ENCODE data around the gene EIF4B.
"Not testable (repeated sequence)": the region's sequence is repeated elsewhere in the genome, so short reads cannot be mapped to it uniquely, and the experiment has no call there.

The EIF4B gene

DNA sequence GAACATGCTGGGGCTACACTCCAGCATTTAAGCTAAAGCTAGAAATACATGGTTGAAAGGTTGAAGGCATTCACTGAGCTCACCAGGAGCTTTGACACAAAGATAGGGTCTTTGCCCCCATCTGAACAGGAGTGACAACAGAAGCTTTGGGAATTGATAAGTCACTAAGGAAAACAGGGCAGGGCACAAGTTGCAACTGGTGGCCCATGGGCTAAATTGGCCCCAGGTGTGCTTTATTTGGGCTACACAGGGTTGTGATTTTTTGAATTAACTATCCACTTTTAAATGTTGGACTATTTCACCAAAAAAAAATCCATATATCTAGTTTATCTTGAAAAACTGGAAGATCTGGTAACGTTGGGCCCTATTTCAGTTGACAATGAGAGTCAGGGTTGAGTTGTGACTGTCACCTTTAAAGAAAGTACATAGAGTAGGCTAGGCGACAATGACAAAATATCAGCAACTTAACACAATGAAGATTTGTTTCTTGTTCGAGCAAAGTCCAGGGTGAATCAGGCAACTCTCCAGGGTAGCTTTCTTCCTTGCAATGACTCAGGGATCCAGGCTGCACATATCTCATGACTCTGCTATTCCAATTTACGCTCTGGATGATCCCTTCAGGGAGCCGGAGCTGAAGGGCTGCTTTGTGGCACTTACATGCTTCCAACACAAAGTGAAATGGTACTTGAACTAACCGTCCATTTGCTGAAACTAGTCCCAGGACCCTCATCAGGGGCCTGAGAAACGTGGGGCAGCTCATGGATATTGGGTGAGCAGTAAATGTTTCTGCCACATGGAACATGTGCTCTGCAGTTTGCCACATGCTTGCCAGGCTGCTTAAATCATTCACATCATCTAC is 13.3 kb upstream of the EIF4B start:
- no peak for DNase-seq (ENCODE audit: low read depth in 2 of 2)

DNA sequence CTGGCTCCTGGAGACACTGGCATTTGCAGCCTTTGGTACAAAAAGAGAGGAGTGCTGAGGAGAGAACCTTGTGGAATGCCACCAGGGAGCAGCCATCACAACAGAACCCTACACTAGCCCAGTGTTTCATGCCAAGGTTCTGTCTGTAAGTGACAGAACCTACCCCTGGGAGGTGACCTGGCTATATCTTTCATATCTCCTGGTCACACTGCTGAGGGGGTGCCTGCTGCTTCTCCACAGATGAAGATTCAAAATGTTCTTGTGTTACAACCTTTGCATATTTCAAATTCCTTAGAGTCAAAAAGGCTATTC is 12.7 kb upstream of the EIF4B start:
- DNase-seq (ENCODE audit: low read depth in 2 of 2): no peak

- DNase-seq (ENCODE audit: low read depth in 2 of 2): no peak
Observed at GRCh38 chr12:53004178-53004577, 2.1 kb upstream of the EIF4B start.

GRCh38 chr12:53004582-53004981 is 1.7 kb upstream of the EIF4B start:
- DNase-seq (ENCODE audit: low read depth in 2 of 2): no peak

GRCh38 chr12:53005215-53005985 is 856 bp upstream of the EIF4B start:
- DNase-seq (ENCODE audit: low read depth in 2 of 2): no peak

DNA sequence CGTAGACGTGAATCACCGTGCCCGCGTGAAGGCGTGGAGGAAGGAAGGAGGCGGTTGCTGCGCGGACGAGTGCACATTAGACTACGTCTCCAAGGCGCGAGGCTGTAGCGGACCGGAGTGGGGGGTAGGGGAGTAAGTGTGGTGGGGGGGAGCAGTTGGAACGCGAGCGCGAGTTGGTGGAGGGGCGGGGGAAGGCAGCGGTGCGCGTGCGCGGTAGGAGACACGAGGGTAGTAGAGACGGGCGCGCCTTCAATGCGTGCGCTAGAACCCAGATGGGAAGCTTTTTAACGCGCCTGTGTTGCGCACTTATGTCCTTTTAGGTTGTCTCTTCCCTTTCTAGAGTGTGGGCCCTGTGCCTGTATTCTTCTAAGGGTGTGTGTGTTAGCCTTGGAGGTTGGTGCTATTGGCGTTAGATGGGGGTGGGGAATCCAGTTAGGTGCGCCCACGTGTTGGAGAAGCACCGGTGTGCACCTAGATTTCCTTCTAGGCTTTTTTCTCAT is 604 bp downstream of the EIF4B start:
- peak; percentile 78 to 80 for DNase-seq (ENCODE audit: low read depth in 2 of 2)

- DNase-seq (ENCODE audit: low read depth in 2 of 2): no peak
Observed at GRCh38 chr12:53007343-53007742, 1.1 kb downstream of the EIF4B start.

- not testable (repeated sequence) for DNase-seq (ENCODE audit: low read depth in 2 of 2)
Observed at GRCh38 chr12:53008760-53009159, 2.5 kb downstream of the EIF4B start.

GRCh38 chr12:53010955-53011354 is 4.7 kb downstream of the EIF4B start:
- no peak for DNase-seq (ENCODE audit: low read depth in 2 of 2)

- DNase-seq (ENCODE audit: low read depth in 2 of 2): no peak
Observed at GRCh38 chr12:53011889-53012288, 5.6 kb downstream of the EIF4B start.

DNA sequence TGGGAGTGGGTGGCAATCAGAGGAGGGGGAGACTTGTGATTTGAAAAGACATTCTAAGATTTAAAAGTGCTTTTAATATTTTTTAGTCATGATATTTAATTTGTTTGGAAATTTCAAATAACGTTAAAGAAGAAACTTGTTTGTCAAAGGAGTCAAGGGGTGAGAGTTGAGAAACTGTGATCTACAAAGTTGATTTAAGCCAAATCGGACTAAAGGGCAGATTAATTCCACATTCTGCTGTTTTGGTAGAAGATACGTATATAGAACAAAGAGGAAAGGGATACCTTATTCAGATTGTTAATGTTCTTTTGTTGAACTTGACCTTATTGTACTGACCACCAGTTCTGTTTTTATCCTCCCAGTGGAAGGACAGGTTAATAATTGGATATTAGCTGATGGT is 6.7 kb downstream of the EIF4B start:
- no peak for DNase-seq (ENCODE audit: low read depth in 2 of 2)

DNA sequence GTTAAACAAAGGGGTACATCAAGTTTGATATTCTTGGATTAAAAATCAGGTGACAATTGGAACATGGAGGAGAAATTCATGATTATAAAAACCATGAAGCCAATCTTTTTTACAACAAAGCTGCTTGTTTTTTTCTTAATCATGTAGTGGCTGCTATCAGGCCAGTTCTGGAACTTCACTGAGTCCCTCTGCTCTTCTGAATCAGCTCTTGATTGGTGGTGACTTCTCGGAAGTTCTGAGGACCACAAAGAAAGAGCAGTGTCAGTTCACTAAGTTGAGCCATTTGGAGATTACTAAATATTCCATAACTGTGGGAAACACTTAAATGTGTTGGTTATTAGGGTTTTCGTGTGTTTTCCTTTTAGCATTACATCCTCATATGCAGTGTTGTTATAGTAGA is 8.5 kb downstream of the EIF4B start:
- DNase-seq (ENCODE audit: low read depth in 2 of 2): no peak

- DNase-seq (ENCODE audit: low read depth in 2 of 2): no peak
Observed at GRCh38 chr12:53025250-53025649, 19.0 kb downstream of the EIF4B start.

DNA sequence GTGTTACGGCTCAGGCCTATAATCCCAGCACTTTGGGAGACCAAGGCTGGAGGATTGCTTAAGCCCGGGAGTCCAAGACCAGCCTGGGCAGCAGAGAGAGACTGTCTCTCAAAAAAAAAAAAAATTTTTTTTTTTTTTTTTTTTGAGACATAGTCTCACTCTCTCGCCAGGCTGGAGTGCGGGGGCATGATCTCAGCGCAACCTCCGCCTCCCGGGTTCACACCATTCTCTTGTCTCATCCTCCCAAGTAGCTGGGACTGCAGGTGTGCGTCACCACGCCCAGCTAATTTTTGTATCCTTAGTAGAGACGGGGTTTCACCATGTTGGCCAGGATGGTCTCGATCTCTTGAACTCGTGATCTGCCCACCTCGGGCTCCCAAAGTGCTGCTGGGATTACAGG is 20.8 kb downstream of the EIF4B start:
- DNase-seq (ENCODE audit: low read depth in 2 of 2): not testable (repeated sequence)

- DNase-seq (ENCODE audit: low read depth in 2 of 2): no peak
Observed at GRCh38 chr12:53031616-53032015, 25.4 kb downstream of the EIF4B start.

- not testable (repeated sequence) for DNase-seq (ENCODE audit: low read depth in 2 of 2)
Observed at GRCh38 chr12:53033832-53034231, 27.6 kb downstream of the EIF4B start.

GRCh38 chr12:53034459-53034858 is 28.2 kb downstream of the EIF4B start:
- DNase-seq (ENCODE audit: low read depth in 2 of 2): no peak

DNA sequence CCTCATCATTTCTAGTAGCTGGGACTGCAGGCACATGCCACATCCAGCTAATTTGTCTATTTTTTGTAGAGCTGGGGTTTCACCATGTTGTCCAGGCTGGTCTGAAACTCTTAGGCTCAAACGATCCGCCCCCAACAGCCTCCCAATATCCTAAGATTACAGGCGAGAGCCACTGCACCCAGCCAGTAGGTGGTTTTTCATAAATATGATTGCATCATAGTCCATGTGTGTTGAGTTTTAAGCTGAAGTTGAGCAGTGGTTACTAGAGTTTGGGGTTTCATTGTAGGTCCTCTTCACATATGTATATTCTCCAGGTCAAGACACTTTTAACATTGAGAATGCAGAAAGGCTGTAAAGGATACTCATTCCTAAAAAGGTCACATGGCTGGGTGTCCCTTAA is 30.5 kb downstream of the EIF4B start:
- no peak for DNase-seq (ENCODE audit: low read depth in 2 of 2)

GRCh38 chr12:53039851-53040250 is 33.6 kb downstream of the EIF4B start:
- no peak for DNase-seq (ENCODE audit: low read depth in 2 of 2)

GRCh38 chr12:53042607-53043454 is 36.6 kb downstream of the EIF4B start:
- DNase-seq (ENCODE audit: low read depth in 2 of 2): no peak

DNA sequence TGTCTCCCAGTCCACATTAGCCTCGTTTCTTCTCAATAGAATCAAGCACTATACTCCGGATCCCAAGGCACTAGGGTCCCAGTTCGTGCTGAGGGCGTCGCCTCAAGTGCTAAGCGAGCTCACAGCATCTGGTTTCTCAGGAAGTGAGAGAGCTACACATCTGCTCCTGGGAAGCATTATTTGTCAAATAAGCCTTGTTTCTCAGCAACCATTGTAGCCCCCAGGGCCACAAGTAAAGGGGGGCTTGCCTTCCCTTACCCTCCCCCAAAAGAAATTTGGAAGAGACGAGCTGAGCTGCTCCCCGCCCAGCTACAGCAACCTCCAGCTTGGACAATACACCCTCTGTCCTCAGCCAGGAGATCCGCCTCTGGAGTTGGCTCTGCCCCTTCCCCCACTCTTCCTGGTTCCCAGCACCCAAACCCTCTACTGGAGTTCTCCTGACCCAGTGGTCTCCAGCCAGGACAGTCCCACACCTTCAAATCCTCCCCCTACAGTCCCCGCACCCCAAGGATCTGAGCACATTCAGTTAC is 37.9 kb downstream of the EIF4B start:
- DNase-seq (ENCODE audit: low read depth in 2 of 2): no peak

Measured in stimulated activated CD4-positive, alpha-beta T cell treated with anti-CD3 and anti-CD28 coated beads, Interleukin-4, amount 100 ng/mL, for 48 hours (primary cell).